IgD-negative memory B cell (primary cell): ENCODE data around the gene SSR4. TPM values are rescaled to one million over a fixed set of nuclear protein-coding genes. Genes with fewer than 3 reads are reported as not detected.

Experiments
- H3K27ac Mint-ChIP-seq, 3 donors: one replicate each; pipeline ENCODE4 v1.8.0; 2020 to 2022; ENCODE audit warnings: mild to moderate bottlenecking in 3 of 3, mixed read lengths in 3 of 3, moderate library complexity in 1 of 3
- H3K27me3 Mint-ChIP-seq: one replicate; pipeline ENCODE4 v1.8.0; 2021; ENCODE audit warnings: mixed read lengths
- H3K36me3 Mint-ChIP-seq: one replicate; pipeline ENCODE4 v1.8.0; 2020; ENCODE audit warnings: mild to moderate bottlenecking, mixed read lengths
- H3K4me1 Mint-ChIP-seq, 3 donors: one replicate each; pipeline ENCODE4 v1.8.0; 2020 to 2022; ENCODE audit warnings: mixed read lengths in 3 of 3, mild to moderate bottlenecking in 1 of 3
- H3K4me3 Mint-ChIP-seq, 4 donors: one replicate each; pipeline ENCODE4 v1.8.0; 2020 to 2022; ENCODE audit warnings: mild to moderate bottlenecking in 4 of 4, mixed read lengths in 4 of 4, moderate library complexity in 3 of 4
- H3K9me3 Mint-ChIP-seq, 3 donors: one replicate each; pipeline ENCODE4 v1.8.0; 2020 to 2021; ENCODE audit warnings: mixed read lengths in 3 of 3, mild to moderate bottlenecking in 1 of 3
- polyA plus RNA-seq: library from polyadenylated mRNA; unstranded; fragments of 300-500 nt; fragmentation: Illumina TruSeq; gene quantifications from one replicate; pipeline ENCODE4 v1.2.3, GENCODE V29; 2021

SSR4 gene
- polyA plus RNA-seq, 1 donor from 2014 or later: 395 TPM

- no peak overlapping the region for H3K4me3 Mint-ChIP-seq
- H3K27me3 Mint-ChIP-seq: peaks cover 8% of the 10 kb centered on the region
- H3K4me1 Mint-ChIP-seq: no peaks in the 10 kb centered on the region
- H3K27ac Mint-ChIP-seq: peak overlapping the region in 1 of 3 donors; percentile 23
- H3K9me3 Mint-ChIP-seq: no peaks in the 10 kb centered on the region
- peaks cover 2% of the 10 kb centered on the region for H3K36me3 Mint-ChIP-seq
Observed at GRCh38 chrX:153784325-153784967, 10.0 kb upstream of the SSR4 start.

- Mint-ChIP-seq H3K4me3 (no peak overlapping the region), H3K27me3 (peaks cover 2% of the 10 kb centered on the region), H3K4me1 (no peaks in the 10 kb centered on the region), H3K9me3 (no peaks in the 10 kb centered on the region), H3K36me3 (peaks cover 2% of the 10 kb centered on the region), H3K27ac (no peak overlapping the region)
Observed at GRCh38 chrX:153786669-153787068, 7.8 kb upstream of the SSR4 start.

- Mint-ChIP-seq H3K4me1 (peaks cover 0 to 5% (median 3%) of the 10 kb centered on the region in 3 donors), H3K4me3 (no peak overlapping the region), H3K36me3 (peaks cover 2% of the 10 kb centered on the region), H3K9me3 (no peaks in the 10 kb centered on the region), H3K27ac (peak overlapping the region in 1 of 3 donors; percentile 71), H3K27me3 (peaks cover 2% of the 10 kb centered on the region)
Observed at GRCh38 chrX:153789654-153790053, 4.8 kb upstream of the SSR4 start.

GRCh38 chrX:153791104-153791852 lies 3.2 kb upstream of the SSR4 start:
- H3K4me3 Mint-ChIP-seq: peak overlapping the region in 2 of 4 donors; percentile 3 to 17

GRCh38 chrX:153792368-153792767 lies 2.1 kb upstream of the SSR4 start:
- Mint-ChIP-seq H3K27me3 (peaks cover 2% of the 10 kb centered on the region), H3K36me3 (no peaks in the 10 kb centered on the region), H3K4me3 (peak overlapping the region in 1 of 4 donors; percentile 83), H3K9me3 (no peaks in the 10 kb centered on the region), H3K27ac (peak overlapping the region in 1 of 3 donors; percentile 96), H3K4me1 (peaks cover 0 to 11% (median 8%) of the 10 kb centered on the region in 3 donors)

More at GRCh38 chrX:153791104-153791852, 3.2 kb upstream of the SSR4 start:
- Mint-ChIP-seq H3K36me3 (no peaks in the 10 kb centered on the region), H3K9me3 (no peaks in the 10 kb centered on the region), H3K4me1 (peaks cover 0 to 9% (median 8%) of the 10 kb centered on the region in 3 donors), H3K27me3 (peaks cover 2% of the 10 kb centered on the region), H3K27ac (no peak overlapping the region)

- Mint-ChIP-seq H3K4me1 (peaks cover 0 to 11% (median 8%) of the 10 kb centered on the region in 3 donors), H3K36me3 (no peaks in the 10 kb centered on the region), H3K27ac (peak overlapping the region in 1 of 3 donors; percentile 96), H3K4me3 (peak overlapping the region; percentile 83 to 95 (median 90)), H3K9me3 (no peaks in the 10 kb centered on the region), H3K27me3 (peaks cover 2% of the 10 kb centered on the region)
Observed at GRCh38 chrX:153793291-153793690, 1.2 kb upstream of the SSR4 start.

- Mint-ChIP-seq H3K4me1 (peaks cover 0 to 11% (median 8%) of the 10 kb centered on the region in 3 donors), H3K4me3 (peak overlapping the region; percentile 83 to 95 (median 88)), H3K9me3 (no peaks in the 10 kb centered on the region), H3K27me3 (peaks cover 2% of the 10 kb centered on the region), H3K27ac (peak overlapping the region in 2 of 3 donors; percentile 95 to 96), H3K36me3 (no peaks in the 10 kb centered on the region)
Observed at GRCh38 chrX:153794897-153795816, 689 bp downstream of the SSR4 start.

- no peak overlapping the region for H3K4me3 Mint-ChIP-seq
- peaks cover 0 to 11% (median 8%) of the 10 kb centered on the region in 3 donors for H3K4me1 Mint-ChIP-seq
- H3K27ac Mint-ChIP-seq: no peak overlapping the region
- no peaks in the 10 kb centered on the region for H3K36me3 Mint-ChIP-seq
- H3K27me3 Mint-ChIP-seq: no peaks in the 10 kb centered on the region
- H3K9me3 Mint-ChIP-seq: no peaks in the 10 kb centered on the region
Observed at GRCh38 chrX:153797415-153798015, 3.0 kb downstream of the SSR4 start.

GRCh38 chrX:153799326-153799725 lies 4.9 kb downstream of the SSR4 start:
- no peak overlapping the region for H3K27ac Mint-ChIP-seq
- H3K4me1 Mint-ChIP-seq: peaks cover 0 to 7% (median 6%) of the 10 kb centered on the region in 3 donors
- H3K27me3 Mint-ChIP-seq: no peaks in the 10 kb centered on the region
- no peaks in the 10 kb centered on the region for H3K36me3 Mint-ChIP-seq
- peak overlapping the region in 1 of 4 donors; percentile 5 for H3K4me3 Mint-ChIP-seq
- no peaks in the 10 kb centered on the region for H3K9me3 Mint-ChIP-seq

- Mint-ChIP-seq H3K27ac (no peak overlapping the region), H3K4me3 (no peak overlapping the region)
Observed at GRCh38 chrX:153800177-153800722, 5.8 kb downstream of the SSR4 start.

GRCh38 chrX:153800746-153801145 lies 6.3 kb downstream of the SSR4 start:
- H3K36me3 Mint-ChIP-seq: no peaks in the 10 kb centered on the region
- H3K4me3 Mint-ChIP-seq: no peak overlapping the region
- H3K27ac Mint-ChIP-seq: no peak overlapping the region
- no peaks in the 10 kb centered on the region for H3K9me3 Mint-ChIP-seq
- peaks cover 0 to 6% (median 2%) of the 10 kb centered on the region in 3 donors for H3K4me1 Mint-ChIP-seq
- H3K27me3 Mint-ChIP-seq: no peaks in the 10 kb centered on the region

More at GRCh38 chrX:153800177-153800722, 5.8 kb downstream of the SSR4 start:
- Mint-ChIP-seq H3K9me3 (no peaks in the 10 kb centered on the region), H3K27me3 (no peaks in the 10 kb centered on the region), H3K36me3 (no peaks in the 10 kb centered on the region), H3K4me1 (peaks cover 0 to 6% (median 2%) of the 10 kb centered on the region in 3 donors)

- H3K27ac Mint-ChIP-seq: no peak overlapping the region
Observed at GRCh38 chrX:153801669-153802068, 7.2 kb downstream of the SSR4 start.

GRCh38 chrX:153802513-153803045 lies 8.1 kb downstream of the SSR4 start:
- no peaks in the 10 kb centered on the region for H3K4me1 Mint-ChIP-seq
- no peak overlapping the region for H3K27ac Mint-ChIP-seq

More at GRCh38 chrX:153801669-153802068, 7.2 kb downstream of the SSR4 start:
- Mint-ChIP-seq H3K4me1 (no peaks in the 10 kb centered on the region), H3K27me3 (no peaks in the 10 kb centered on the region), H3K4me3 (no peak overlapping the region), H3K9me3 (no peaks in the 10 kb centered on the region), H3K36me3 (no peaks in the 10 kb centered on the region)

More at GRCh38 chrX:153802513-153803045, 8.1 kb downstream of the SSR4 start:
- H3K9me3 Mint-ChIP-seq: no peaks in the 10 kb centered on the region
- no peaks in the 10 kb centered on the region for H3K27me3 Mint-ChIP-seq
- H3K4me3 Mint-ChIP-seq: no peak overlapping the region
- no peaks in the 10 kb centered on the region for H3K36me3 Mint-ChIP-seq
